Measurements from ENCODE around the gene PPP1R3C.

GRCh38 chr10:91668913-91669312, 36.0 kb upstream of the PPP1R3C start:
- no peak for TF ChIP-seq POLR2AphosphoS5 (IDR thresholded peaks at IDR 0.05; ENCODE audit: low read depth)
- no peak for TF ChIP-seq CTCF (conservative IDR thresholded peaks at IDR 0.05; ENCODE audit: low read depth in 2 of 2)
- no peak for TF ChIP-seq EZH2 (IDR thresholded peaks at IDR 0.05; ENCODE audit: low read depth, unreplicated experiment)
- TF ChIP-seq, protein P1, sequence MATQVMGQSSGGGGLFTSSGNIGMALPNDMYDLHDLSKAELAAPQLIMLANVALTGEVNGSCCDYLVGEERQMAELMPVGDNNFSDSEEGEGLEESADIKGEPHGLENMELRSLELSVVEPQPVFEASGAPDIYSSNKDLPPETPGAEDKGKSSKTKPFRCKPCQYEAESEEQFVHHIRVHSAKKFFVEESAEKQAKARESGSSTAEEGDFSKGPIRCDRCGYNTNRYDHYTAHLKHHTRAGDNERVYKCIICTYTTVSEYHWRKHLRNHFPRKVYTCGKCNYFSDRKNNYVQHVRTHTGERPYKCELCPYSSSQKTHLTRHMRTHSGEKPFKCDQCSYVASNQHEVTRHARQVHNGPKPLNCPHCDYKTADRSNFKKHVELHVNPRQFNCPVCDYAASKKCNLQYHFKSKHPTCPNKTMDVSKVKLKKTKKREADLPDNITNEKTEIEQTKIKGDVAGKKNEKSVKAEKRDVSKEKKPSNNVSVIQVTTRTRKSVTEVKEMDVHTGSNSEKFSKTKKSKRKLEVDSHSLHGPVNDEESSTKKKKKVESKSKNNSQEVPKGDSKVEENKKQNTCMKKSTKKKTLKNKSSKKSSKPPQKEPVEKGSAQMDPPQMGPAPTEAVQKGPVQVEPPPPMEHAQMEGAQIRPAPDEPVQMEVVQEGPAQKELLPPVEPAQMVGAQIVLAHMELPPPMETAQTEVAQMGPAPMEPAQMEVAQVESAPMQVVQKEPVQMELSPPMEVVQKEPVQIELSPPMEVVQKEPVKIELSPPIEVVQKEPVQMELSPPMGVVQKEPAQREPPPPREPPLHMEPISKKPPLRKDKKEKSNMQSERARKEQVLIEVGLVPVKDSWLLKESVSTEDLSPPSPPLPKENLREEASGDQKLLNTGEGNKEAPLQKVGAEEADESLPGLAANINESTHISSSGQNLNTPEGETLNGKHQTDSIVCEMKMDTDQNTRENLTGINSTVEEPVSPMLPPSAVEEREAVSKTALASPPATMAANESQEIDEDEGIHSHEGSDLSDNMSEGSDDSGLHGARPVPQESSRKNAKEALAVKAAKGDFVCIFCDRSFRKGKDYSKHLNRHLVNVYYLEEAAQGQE (IDR thresholded peaks at IDR 0.05; ENCODE audit: unreplicated experiment): no peak
- no peak for TF ChIP-seq JUNB (IDR thresholded peaks at IDR 0.05; ENCODE audit: unreplicated experiment)

All from GM23338 (cell line).